SK-N-SH treated with all-trans-retinoic acid at 6 μM for 48 hours (cell line): ENCODE results near the gene STT3B.

Source experiments
- ATAC-seq: fragments of 200-7000 bp; cut with Tn5 transposase; 3 replicates; pipeline ENCODE4 v1.9.1; 2020; ENCODE audit warnings: mild to moderate bottlenecking, moderate library complexity
- OSR1 ChIP-seq: fragments of 250-450 bp; sonication (Bioruptor Pico); IDR thresholded peaks from 2 replicates; pipeline ENCODE4 v1.8.0; 2022; ENCODE audit warnings: moderate library complexity, mild to moderate bottlenecking, inconsistent platforms
- SNAI2 ChIP-seq: fragments of 250-450 bp; sonication (Bioruptor Pico); IDR thresholded peaks from 2 replicates; pipeline ENCODE4 v1.5.0; 2020; ENCODE audit warnings: mild to moderate bottlenecking, moderate library complexity
- TCF4 ChIP-seq: fragments of 250-450 bp; sonication (Bioruptor Pico); IDR thresholded peaks from 2 replicates; pipeline ENCODE4 v1.8.0; 2021; ENCODE audit warnings: mild to moderate bottlenecking, moderate library complexity, borderline replicate concordance
- ZFP3 ChIP-seq: fragments of 250-450 bp; sonication (Bioruptor Pico); IDR thresholded peaks from 2 replicates; pipeline ENCODE4 v1.5.0; 2020; ENCODE audit warnings: mild to moderate bottlenecking, moderate library complexity
- ZNF565 ChIP-seq: fragments of 450-650 bp; formaldehyde crosslinking; conservative IDR thresholded peaks from 2 replicates; pipeline ENCODE4 v1.5.0; 2020; ENCODE audit warnings: low read depth, mild to moderate bottlenecking, moderate library complexity
- ZNF70 ChIP-seq: fragments of 450-650 bp; formaldehyde crosslinking; IDR thresholded peaks from 2 replicates; pipeline ENCODE4 v1.5.0; 2020; ENCODE audit warnings: mild to moderate bottlenecking, moderate library complexity
- TF ChIP-seq, protein P1 (sequence below): fragments of 250-450 bp; sonication (Bioruptor Pico); IDR thresholded peaks from 2 replicates; pipeline ENCODE4 v1.5.0; 2020; ENCODE audit warnings: mild to moderate bottlenecking, moderate library complexity

Gene STT3B

DNA sequence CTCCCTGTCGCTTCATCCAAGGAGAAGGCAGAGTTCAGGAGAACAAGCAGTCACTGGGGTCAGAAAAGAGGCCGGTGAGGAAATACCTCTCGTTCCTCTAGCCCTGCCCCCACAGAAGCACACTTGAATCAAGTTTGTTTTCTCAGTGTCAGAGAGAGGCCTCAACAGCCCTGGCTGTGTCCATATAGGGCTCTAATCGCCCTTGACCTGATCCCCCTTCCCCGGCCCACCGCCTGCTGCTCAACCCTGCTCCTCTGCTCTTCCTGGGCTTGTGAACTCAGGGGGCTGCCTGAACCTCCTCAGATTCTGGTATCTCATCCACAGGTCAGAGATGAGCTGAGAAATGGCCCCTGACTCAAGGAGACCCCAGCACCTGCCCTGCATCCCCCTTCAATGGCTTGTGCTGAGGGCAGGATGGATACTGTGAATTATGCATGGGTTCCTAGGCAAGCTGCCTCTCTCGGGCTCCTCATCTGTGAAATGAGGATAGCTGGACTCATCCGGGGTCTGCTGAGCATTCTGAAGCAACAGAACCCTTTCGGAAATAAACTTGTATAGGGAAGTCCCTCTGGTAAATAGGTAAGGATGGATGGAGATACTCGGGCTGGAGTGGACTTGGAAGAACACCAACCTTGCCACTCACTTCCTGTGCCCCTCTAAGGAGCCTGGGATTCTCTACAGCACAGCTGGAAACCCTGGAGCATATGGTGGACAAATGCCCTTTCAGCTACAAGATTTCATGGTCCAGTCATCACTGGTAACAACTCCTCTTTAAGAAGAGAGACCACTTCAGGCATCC, 147.5 kb downstream of the STT3B start:
- TF ChIP-seq SNAI2 (no peak), TCF4 (CRISPR knock-in tag) (no peak), ZNF70 (CRISPR knock-in tag) (no peak), OSR1 (CRISPR knock-in tag) (no peak), ZFP3 (CRISPR knock-in tag) (no peak), ZNF565 (CRISPR knock-in tag) (no peak)
- TF ChIP-seq, protein P1, sequence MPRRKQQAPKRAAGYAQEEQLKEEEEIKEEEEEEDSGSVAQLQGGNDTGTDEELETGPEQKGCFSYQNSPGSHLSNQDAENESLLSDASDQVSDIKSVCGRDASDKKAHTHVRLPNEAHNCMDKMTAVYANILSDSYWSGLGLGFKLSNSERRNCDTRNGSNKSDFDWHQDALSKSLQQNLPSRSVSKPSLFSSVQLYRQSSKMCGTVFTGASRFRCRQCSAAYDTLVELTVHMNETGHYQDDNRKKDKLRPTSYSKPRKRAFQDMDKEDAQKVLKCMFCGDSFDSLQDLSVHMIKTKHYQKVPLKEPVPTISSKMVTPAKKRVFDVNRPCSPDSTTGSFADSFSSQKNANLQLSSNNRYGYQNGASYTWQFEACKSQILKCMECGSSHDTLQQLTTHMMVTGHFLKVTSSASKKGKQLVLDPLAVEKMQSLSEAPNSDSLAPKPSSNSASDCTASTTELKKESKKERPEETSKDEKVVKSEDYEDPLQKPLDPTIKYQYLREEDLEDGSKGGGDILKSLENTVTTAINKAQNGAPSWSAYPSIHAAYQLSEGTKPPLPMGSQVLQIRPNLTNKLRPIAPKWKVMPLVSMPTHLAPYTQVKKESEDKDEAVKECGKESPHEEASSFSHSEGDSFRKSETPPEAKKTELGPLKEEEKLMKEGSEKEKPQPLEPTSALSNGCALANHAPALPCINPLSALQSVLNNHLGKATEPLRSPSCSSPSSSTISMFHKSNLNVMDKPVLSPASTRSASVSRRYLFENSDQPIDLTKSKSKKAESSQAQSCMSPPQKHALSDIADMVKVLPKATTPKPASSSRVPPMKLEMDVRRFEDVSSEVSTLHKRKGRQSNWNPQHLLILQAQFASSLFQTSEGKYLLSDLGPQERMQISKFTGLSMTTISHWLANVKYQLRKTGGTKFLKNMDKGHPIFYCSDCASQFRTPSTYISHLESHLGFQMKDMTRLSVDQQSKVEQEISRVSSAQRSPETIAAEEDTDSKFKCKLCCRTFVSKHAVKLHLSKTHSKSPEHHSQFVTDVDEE (CRISPR knock-in tag), result no peak
- no peak for ATAC-seq
